Adrenal gland (tissue), 5 donors: ENCODE measurements around the gene SLC22A7.

ENCODE experiments used
- CTCF ChIP-seq, 6 experiments: fragments of 450-650 bp in 4 of 6; fragments of 200-600 bp in 2 of 6; sonication (generic) in 1 of 6; IDR thresholded peaks; 1 replicate in 5 of 6; 2 replicates in 1 of 6; pipeline versions ENCODE4 v1.5.1 to v1.8.0; 2016 to 2021; ENCODE audit warnings: antibody characterized with exemption in 6 of 6, mild to moderate bottlenecking in 2 of 6, moderate library complexity in 1 of 6
- POLR2A ChIP-seq, 2 donors: fragments of 450-650 bp; IDR thresholded peaks; one replicate each; pipeline ENCODE4 v1.6.1; 2017; ENCODE audit warnings: antibody characterized with exemption in 2 of 2, mild to moderate bottlenecking in 2 of 2, moderate library complexity in 1 of 2
- donor health status: DM: no; HTN: no; CAD: no.

GRCh38 chr6:43347444-43347843 is 49.4 kb downstream of the SLC22A7 start:
- no peak for TF ChIP-seq CTCF (IDR thresholded peaks at IDR 0.05)
- no peak for TF ChIP-seq POLR2A (IDR thresholded peaks at IDR 0.05)
